Dendritic cell treated with granulocyte-macrophage colony-stimulating factor and Interleukin-4, amounts not matched to agents 40 ng/mL and 50 ng/mL, for 4 days (primary cell): ENCODE results near the gene HCN3.
"Not testable (repeated sequence)": the region's sequence is repeated elsewhere in the genome, so short reads cannot be mapped to it uniquely, and the experiment has no call there.

Experiments
- H3K27ac Mint-ChIP-seq: one replicate; pipeline ENCODE4 v1.8.0; 2022; ENCODE audit warnings: mild to moderate bottlenecking, mixed read lengths
- H3K27me3 Mint-ChIP-seq: one replicate; pipeline ENCODE4 v1.8.0; 2022; ENCODE audit warnings: mild to moderate bottlenecking, mixed read lengths
- H3K36me3 Mint-ChIP-seq: one replicate; pipeline ENCODE4 v1.8.0; 2022; ENCODE audit warnings: low read depth, mixed read lengths
- H3K4me1 Mint-ChIP-seq: one replicate; pipeline ENCODE4 v1.8.0; 2022; ENCODE audit warnings: low read depth, mixed read lengths
- H3K4me3 Mint-ChIP-seq: one replicate; pipeline ENCODE4 v1.8.0; 2022; ENCODE audit warnings: mild to moderate bottlenecking, moderate library complexity, mixed read lengths
- H3K9me3 Mint-ChIP-seq: one replicate; pipeline ENCODE4 v1.8.0; 2022; ENCODE audit warnings: mixed read lengths
- intact Hi-C: fragments of 100-400 bp; cut with micrococcal nuclease; formaldehyde crosslinking; loops from one replicate; pipeline ENCODE4 v1.15.0; 2022

Gene HCN3

GRCh38 chr1:155277070-155277901, at the start of gene HCN3:
HCN3 (plus strand) TSS chr1:155277463; CDS start chr1:155277591, 128 bp downstream.
- Mint-ChIP-seq H3K36me3 (peaks cover 13% of the 10 kb centered on the region), H3K27me3 (peaks cover 16% of the 10 kb centered on the region), H3K9me3 (no peaks in the 10 kb centered on the region), H3K27ac (peak within 1 kb of the TSS; percentile 48), H3K4me1 (peaks cover 36% of the 10 kb centered on the region), H3K4me3 (peak within 1 kb of the TSS; percentile 86)
- intact Hi-C loops = loop anchor here (1.0 to 10.0 kb wide), 3 partner anchors 31 to 578 kb away; partner anchors contain the start of genes FDPS, GON4L and SYT11

- intact Hi-C loops = loop anchor here (5.0 kb wide), 1 partner anchor 51 kb away; no protein-coding TSS in a partner anchor
- H3K36me3 Mint-ChIP-seq = no peaks in the 10 kb centered on the region
- peaks cover 3% of the 10 kb centered on the region for H3K27me3 Mint-ChIP-seq
- peaks cover 37% of the 10 kb centered on the region for H3K4me1 Mint-ChIP-seq
- H3K9me3 Mint-ChIP-seq = no peaks in the 10 kb centered on the region
- peak overlapping the region; percentile 77 for H3K4me3 Mint-ChIP-seq
- H3K27ac Mint-ChIP-seq = peak overlapping the region; percentile 93
Observed at GRCh38 chr1:155228096-155228427, 49.2 kb upstream of the HCN3 start.

DNA sequence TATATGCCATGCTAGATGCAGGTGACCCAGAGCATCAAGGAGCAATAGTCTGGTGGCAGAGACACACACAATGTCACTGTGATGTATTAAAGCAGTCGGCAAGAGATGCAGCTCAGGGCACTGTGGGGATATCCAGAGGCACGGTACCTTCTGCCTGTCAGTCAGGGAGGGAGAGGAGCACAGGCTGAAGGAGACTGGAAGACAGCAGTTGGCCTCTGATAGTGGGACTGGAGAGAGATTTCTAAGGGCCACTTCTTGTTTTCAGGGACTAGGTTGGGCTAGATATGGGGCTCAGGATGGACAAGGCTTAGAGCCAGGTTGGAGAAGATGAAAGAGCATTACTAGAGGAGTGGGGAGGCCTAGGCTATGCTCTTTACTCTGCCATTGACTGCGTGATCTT, 46.0 kb upstream of the HCN3 start:
- H3K36me3 Mint-ChIP-seq = peaks cover 11% of the 10 kb centered on the region
- H3K9me3 Mint-ChIP-seq, H3K27me3 Mint-ChIP-seq, intact Hi-C loops, H3K4me1 Mint-ChIP-seq, H3K27ac Mint-ChIP-seq, H3K4me3 Mint-ChIP-seq: not testable (repeated sequence)

- intact Hi-C loops, H3K27me3 Mint-ChIP-seq, H3K4me3 Mint-ChIP-seq, H3K4me1 Mint-ChIP-seq, H3K27ac Mint-ChIP-seq, H3K9me3 Mint-ChIP-seq: not testable (repeated sequence)
- peaks cover 21% of the 10 kb centered on the region for H3K36me3 Mint-ChIP-seq
Observed at GRCh38 chr1:155232001-155232978, 45.0 kb upstream of the HCN3 start.

GRCh38 chr1:155233502-155233901, 43.8 kb upstream of the HCN3 start:
- H3K27me3 Mint-ChIP-seq, H3K9me3 Mint-ChIP-seq, H3K4me1 Mint-ChIP-seq, H3K27ac Mint-ChIP-seq, intact Hi-C loops, H3K4me3 Mint-ChIP-seq: not testable (repeated sequence)
- peaks cover 33% of the 10 kb centered on the region for H3K36me3 Mint-ChIP-seq

DNA sequence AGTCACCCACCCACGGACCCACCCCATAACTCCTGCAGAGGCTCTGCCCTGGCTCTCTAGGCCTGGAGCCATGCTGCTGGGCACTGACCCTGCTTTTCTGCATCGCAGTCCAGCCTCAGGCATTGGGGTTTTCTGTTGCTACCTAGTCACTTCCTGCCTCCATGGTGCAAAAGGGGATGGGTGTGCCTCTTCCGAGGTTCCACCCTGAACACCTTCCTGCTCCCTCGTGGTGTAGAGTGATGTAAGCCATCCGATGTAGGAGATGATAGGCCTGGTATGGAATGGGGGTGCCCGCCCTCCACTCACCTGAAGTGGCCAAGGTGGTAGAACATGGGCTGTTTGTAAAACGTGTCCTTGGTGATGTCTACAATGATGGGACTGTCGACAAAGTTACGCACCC, 41.9 kb upstream of the HCN3 start:
- Mint-ChIP-seq H3K4me1 (peaks cover 20% of the 10 kb centered on the region), H3K36me3 (peaks cover 48% of the 10 kb centered on the region)
- H3K27ac Mint-ChIP-seq, H3K4me3 Mint-ChIP-seq, H3K9me3 Mint-ChIP-seq, H3K27me3 Mint-ChIP-seq, intact Hi-C loops: not testable (repeated sequence)

- H3K36me3 Mint-ChIP-seq = peaks cover 48% of the 10 kb centered on the region
- no peak overlapping the region for H3K4me3 Mint-ChIP-seq
- no peak overlapping the region for H3K27ac Mint-ChIP-seq
- H3K4me1 Mint-ChIP-seq = peaks cover 30% of the 10 kb centered on the region
- intact Hi-C loops = no loop called here
- H3K9me3 Mint-ChIP-seq = no peaks in the 10 kb centered on the region
- no peaks in the 10 kb centered on the region for H3K27me3 Mint-ChIP-seq
Observed at GRCh38 chr1:155236451-155236850, 40.8 kb upstream of the HCN3 start.

DNA sequence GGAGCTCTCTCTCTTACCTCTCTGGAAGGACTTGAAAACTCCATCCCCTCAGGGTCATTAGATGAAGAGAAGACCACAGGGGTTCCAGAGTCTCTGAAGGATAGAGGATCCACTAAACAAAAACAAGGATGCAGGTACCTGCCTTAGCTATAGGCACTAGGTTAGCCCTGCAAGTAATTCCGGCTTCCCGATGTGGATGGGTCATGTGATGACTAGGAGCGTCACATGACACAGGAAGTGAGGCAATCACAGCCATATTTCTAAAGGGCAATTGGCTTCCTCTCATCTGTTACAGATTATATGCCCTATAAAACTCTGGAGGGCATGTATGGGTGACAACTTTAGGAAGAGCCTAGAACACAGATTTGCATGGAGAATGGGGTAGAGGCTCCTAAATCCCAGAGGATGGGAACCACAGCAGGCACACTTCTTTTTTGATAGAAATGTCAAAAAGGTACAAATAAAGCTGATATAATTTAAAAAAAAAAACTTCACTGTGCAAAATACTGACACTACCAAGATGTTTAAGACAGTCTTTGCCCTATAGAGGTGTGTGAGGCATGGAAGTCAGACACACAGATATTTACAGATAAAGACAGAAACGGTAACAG, 36.1 kb upstream of the HCN3 start:
- Mint-ChIP-seq H3K4me1 (peaks cover 64% of the 10 kb centered on the region), H3K27me3 (no peaks in the 10 kb centered on the region), H3K9me3 (no peaks in the 10 kb centered on the region), H3K27ac (peak overlapping the region; percentile 91), H3K36me3 (peaks cover 38% of the 10 kb centered on the region), H3K4me3 (peak overlapping the region; percentile 84)
- intact Hi-C loops = loop anchor here (5.0 kb wide), 1 partner anchor 34 kb away; the partner anchor contains the start of genes MTX1 and THBS3

- H3K27me3 Mint-ChIP-seq = no peaks in the 10 kb centered on the region
- H3K4me3 Mint-ChIP-seq = peak overlapping the region; percentile 44
- peak overlapping the region; percentile 91 for H3K27ac Mint-ChIP-seq
- intact Hi-C loops = loop anchor here (5.0 kb wide), 1 partner anchor 35 kb away; the partner anchor contains the start of genes MTX1 and THBS3
- H3K4me1 Mint-ChIP-seq = peaks cover 64% of the 10 kb centered on the region
- no peaks in the 10 kb centered on the region for H3K9me3 Mint-ChIP-seq
- H3K36me3 Mint-ChIP-seq = peaks cover 38% of the 10 kb centered on the region
Observed at GRCh38 chr1:155241841-155242264, 35.4 kb upstream of the HCN3 start.

DNA sequence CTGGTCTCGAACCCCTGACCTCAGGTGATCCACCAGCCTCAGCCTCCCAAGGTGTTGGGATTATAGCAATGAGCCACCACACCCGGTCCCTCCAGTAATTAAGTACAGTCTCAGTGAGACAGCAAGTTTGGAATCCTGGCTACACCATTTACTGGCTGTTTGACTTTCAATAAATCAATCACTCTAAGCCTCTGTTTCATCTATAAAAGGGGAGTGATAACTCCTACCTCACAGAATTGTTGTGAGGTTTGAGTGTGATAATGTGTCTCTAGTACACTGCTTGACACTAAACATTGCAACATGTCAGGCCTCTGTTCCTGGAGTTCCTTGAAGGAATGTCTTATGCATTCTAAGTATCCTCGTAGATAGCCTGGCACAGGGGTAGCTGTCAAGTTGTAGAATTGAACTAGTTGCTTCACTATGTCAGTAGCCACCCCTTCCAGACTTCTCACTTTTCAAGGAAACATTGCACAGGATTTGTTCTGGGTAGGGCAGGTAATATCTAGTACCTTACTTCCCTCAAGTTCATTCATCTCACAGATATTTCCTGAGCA, 34.4 kb upstream of the HCN3 start:
- intact Hi-C loops = loop anchor here (5.0 kb wide), 1 partner anchor 36 kb away; the partner anchor contains the start of genes MTX1 and THBS3
- peaks cover 64% of the 10 kb centered on the region for H3K4me1 Mint-ChIP-seq

GRCh38 chr1:155244368-155245162, 32.7 kb upstream of the HCN3 start:
- intact Hi-C loops = loop anchor here (5.0 kb wide), 1 partner anchor 37 kb away; the partner anchor contains the start of genes MTX1 and THBS3
- Mint-ChIP-seq H3K4me3 (peak overlapping the region; percentile 78), H3K9me3 (no peaks in the 10 kb centered on the region), H3K27ac (peak overlapping the region; percentile 74), H3K36me3 (peaks cover 26% of the 10 kb centered on the region), H3K27me3 (no peaks in the 10 kb centered on the region), H3K4me1 (peaks cover 53% of the 10 kb centered on the region)

More for the DNA sequence above, 34.4 kb upstream of the HCN3 start:
- H3K27me3 Mint-ChIP-seq = no peaks in the 10 kb centered on the region
- no peaks in the 10 kb centered on the region for H3K9me3 Mint-ChIP-seq
- peak overlapping the region; percentile 78 for H3K4me3 Mint-ChIP-seq
- H3K36me3 Mint-ChIP-seq = peaks cover 38% of the 10 kb centered on the region
- H3K27ac Mint-ChIP-seq = peak overlapping the region; percentile 91

DNA sequence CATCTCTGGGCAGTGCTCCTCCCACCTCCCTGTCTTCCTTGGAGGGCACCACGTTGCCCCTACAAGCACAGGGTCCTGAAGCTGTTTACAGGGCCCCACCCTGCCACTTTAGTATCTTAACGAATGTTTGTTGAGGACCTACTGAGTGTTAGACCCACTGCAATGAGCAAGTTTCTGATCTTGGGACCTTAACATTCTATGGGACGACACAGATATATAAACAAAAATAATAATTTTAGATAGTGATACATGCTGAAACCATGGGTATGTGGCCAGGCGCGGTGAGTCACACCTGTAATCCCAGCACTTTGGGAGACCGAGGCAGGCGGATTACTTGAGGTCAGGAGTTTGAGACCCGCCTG, 32.1 kb upstream of the HCN3 start:
- Mint-ChIP-seq H3K27ac (peak overlapping the region; percentile 74), H3K36me3 (peaks cover 21% of the 10 kb centered on the region), H3K4me1 (peaks cover 51% of the 10 kb centered on the region), H3K4me3 (peak overlapping the region; percentile 78), H3K27me3 (no peaks in the 10 kb centered on the region), H3K9me3 (no peaks in the 10 kb centered on the region)
- intact Hi-C loops = no loop called here

DNA sequence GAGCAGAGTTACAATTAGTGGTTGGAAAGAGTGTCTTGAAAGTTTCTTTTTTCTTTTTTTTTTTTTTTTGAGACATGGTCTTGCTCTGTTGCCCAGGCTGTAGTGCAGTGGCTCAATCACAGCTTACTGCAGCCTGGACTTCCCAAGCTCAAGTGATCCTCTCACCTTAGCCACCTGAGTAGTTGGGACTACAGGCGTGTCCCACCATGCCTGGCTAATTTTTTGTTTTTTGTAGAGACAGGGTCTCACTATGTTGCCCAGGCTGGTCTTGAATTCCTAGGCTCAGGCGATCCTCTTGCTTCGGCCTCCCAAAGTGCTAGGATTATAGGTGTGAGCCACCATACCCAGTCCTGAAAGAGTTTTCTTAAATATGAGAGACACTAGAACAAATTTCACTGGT, 30.5 kb upstream of the HCN3 start:
- H3K27ac Mint-ChIP-seq, H3K4me3 Mint-ChIP-seq, H3K27me3 Mint-ChIP-seq, H3K9me3 Mint-ChIP-seq, intact Hi-C loops: not testable (repeated sequence)
- H3K36me3 Mint-ChIP-seq = peaks cover 21% of the 10 kb centered on the region
- H3K4me1 Mint-ChIP-seq = peaks cover 47% of the 10 kb centered on the region
